PC-9 (cell line): ENCODE data around the gene TNS1. TPM values are rescaled to one million over a fixed set of nuclear protein-coding genes. Genes with fewer than 3 reads are reported as not detected.

ENCODE experiments used
- BruUV-seq: library from RNA; stranded (reverse); fragments of 400-500 nt; replicated peaks from 2 replicates; lab custom pipeline; 2021; lab: Mats Ljungman, UMichigan
- CTCF ChIA-PET: fragments of 300-600 bp; sonication (Branson Sonifier 250); formaldehyde crosslinking; loops from one replicate; lab custom pipeline; 2022; ENCODE audit warnings: antibody characterized with exemption; lab: Charles Lee
- POLR2A ChIA-PET: fragments of 300-600 bp; sonication (Branson Sonifier 250); formaldehyde crosslinking; loops from one replicate; lab custom pipeline; 2022; ENCODE audit warnings: antibody characterized with exemption; ENCODE audit not compliant: unreplicated experiment; lab: Charles Lee
- DNase-seq, 2 experiments: peaks; one replicate each; pipeline versions ENCODE4 v3.0.0 to v3.0.0-alpha.2; 2015 to 2022; ENCODE audit warnings: mixed read lengths in 1 of 2
- H2AFZ ChIP-seq: fragments of 200-600 bp; sonication (generic); 2 replicates; pipeline ENCODE4 v1.8.1; 2017; ENCODE audit warnings: antibody characterized with exemption
- H3F3A ChIP-seq: fragments of 200-600 bp; sonication (generic); 2 replicates; pipeline ENCODE4 v1.8.1; 2017; ENCODE audit warnings: antibody characterized with exemption, mild to moderate bottlenecking, low read depth; ENCODE audit not compliant: insufficient read depth
- H3K27ac ChIP-seq: fragments of 200-600 bp; sonication (generic); 2 replicates; pipeline ENCODE4 v1.6.1; 2016; ENCODE audit warnings: mixed run types
- H3K27me3 ChIP-seq: fragments of 200-600 bp; sonication (generic); 2 replicates; pipeline ENCODE4 v1.6.1; 2016; ENCODE audit warnings: low read depth, mixed run types; ENCODE audit not compliant: insufficient read depth
- H3K36me3 ChIP-seq: fragments of 200-600 bp; sonication (generic); 2 replicates; pipeline ENCODE4 v1.6.1; 2016; ENCODE audit warnings: low read depth, mixed run types
- H3K4me1 ChIP-seq: fragments of 200-600 bp; sonication (generic); replicated peaks from 2 replicates; pipeline ENCODE4 v1.6.1; 2016; ENCODE audit warnings: mixed run types; ENCODE audit not compliant: insufficient read depth
- H3K4me2 ChIP-seq: fragments of 200-600 bp; sonication (generic); 2 replicates; pipeline ENCODE4 v1.6.1; 2017; ENCODE audit warnings: mixed run types
- H3K4me3 ChIP-seq: fragments of 200-600 bp; sonication (generic); 2 replicates; pipeline ENCODE4 v1.6.1; 2016; ENCODE audit warnings: mixed run types
- H3K79me2 ChIP-seq: fragments of 200-600 bp; sonication (generic); 2 replicates; pipeline ENCODE4 v1.6.1; 2017; ENCODE audit warnings: low read depth, mixed run types
- H3K9me2 ChIP-seq: fragments of 200-600 bp; sonication (generic); 2 replicates; pipeline ENCODE4 v1.8.1; 2017; ENCODE audit warnings: mild to moderate bottlenecking; ENCODE audit not compliant: insufficient read depth
- H3K9me3 ChIP-seq: fragments of 200-600 bp; sonication (generic); 2 replicates; pipeline ENCODE4 v1.8.1; 2016; ENCODE audit warnings: low read depth; ENCODE audit not compliant: insufficient read depth
- H4K20me1 ChIP-seq: fragments of 200-600 bp; sonication (generic); 2 replicates; pipeline ENCODE4 v1.8.1; 2017; ENCODE audit not compliant: insufficient read depth
- EZH2 ChIP-seq: fragments of 200-600 bp; sonication (generic); IDR thresholded peaks from 2 replicates; pipeline ENCODE4 v1.8.0; 2017; ENCODE audit warnings: antibody characterized with exemption, low read depth
- intact Hi-C: fragments of 100-400 bp; cut with micrococcal nuclease; formaldehyde crosslinking; loops from one replicate; pipeline ENCODE4 v1.10.0; 2022; ENCODE audit not compliant: unreplicated experiment
- total RNA-seq: library from RNA; stranded (reverse); gene quantifications from 2 replicates; pipeline ENCODE4 v1.2.3, GENCODE V29; 2021
- TF ChIP-seq, protein P1 (sequence below): fragments of 200-600 bp; sonication (generic); conservative IDR thresholded peaks from 2 replicates; pipeline ENCODE4 v1.6.1; 2017; ENCODE audit warnings: mixed run types, antibody characterized with exemption, mild to moderate bottlenecking, moderate library complexity

TNS1 gene
- total RNA-seq, 1 experiment from 2014 or later, result 5.5 TPM

DNA sequence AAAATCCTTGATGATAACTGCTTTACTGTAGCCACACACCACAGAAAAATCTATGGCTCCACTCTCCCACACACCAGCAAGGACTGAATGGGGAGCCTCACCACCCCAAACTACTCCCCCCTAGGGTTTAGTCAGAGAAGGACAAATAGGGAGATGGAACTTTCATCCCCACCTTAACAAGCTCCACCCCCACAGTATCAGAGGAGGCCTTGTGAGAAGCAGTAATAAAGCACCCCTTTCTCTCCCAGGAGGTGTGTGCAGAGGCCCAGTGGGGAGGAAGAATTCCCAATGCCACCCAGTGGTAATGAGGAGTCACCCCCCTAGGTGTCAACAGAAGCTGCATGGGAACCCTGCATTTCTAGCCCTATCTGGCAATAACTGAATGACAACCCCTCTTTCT, 224.9 kb downstream of the TNS1 start:
- BruUV-seq, result no TSS peak
- CTCF ChIA-PET, result interaction anchor here (0.6 kb wide), 1 partner anchor 383 kb away, joined by 5 read pairs; no protein-coding TSS in a partner anchor
- no peak for TF ChIP-seq EZH2
- TF ChIP-seq, protein P1, sequence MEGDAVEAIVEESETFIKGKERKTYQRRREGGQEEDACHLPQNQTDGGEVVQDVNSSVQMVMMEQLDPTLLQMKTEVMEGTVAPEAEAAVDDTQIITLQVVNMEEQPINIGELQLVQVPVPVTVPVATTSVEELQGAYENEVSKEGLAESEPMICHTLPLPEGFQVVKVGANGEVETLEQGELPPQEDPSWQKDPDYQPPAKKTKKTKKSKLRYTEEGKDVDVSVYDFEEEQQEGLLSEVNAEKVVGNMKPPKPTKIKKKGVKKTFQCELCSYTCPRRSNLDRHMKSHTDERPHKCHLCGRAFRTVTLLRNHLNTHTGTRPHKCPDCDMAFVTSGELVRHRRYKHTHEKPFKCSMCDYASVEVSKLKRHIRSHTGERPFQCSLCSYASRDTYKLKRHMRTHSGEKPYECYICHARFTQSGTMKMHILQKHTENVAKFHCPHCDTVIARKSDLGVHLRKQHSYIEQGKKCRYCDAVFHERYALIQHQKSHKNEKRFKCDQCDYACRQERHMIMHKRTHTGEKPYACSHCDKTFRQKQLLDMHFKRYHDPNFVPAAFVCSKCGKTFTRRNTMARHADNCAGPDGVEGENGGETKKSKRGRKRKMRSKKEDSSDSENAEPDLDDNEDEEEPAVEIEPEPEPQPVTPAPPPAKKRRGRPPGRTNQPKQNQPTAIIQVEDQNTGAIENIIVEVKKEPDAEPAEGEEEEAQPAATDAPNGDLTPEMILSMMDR, result no peak

DNA sequence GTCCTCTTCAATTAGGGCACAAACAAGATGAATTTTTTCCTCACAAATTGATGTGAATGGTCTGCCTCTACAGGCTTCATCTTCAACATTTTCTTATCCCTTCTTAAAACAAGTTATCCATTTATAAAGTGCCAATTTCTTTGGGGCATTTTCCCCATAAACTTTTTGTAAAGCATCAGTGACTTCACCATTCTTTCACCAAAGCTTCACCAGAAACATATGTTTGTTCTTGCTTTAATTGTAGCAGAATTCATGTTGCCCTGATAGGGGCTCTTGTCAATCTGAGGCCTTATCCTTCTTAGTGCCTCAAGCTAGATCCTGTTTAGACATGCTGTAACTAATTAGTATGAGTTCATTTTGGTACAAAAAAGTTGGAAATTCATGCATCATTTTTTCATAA, 226.2 kb downstream of the TNS1 start:
- Histone ChIP-seq H3K4me1 (no peaks in the 10 kb centered on the region), H3K79me2 (no peaks in the 10 kb centered on the region), H3K36me3 (no peaks in the 10 kb centered on the region), H3K9me2 (no peaks in the 10 kb centered on the region), H2AFZ (no peak overlapping the region), H3K27ac (no peak overlapping the region), H3K27me3 (no peaks in the 10 kb centered on the region), H3F3A (no peaks in the 10 kb centered on the region), H4K20me1 (no peaks in the 10 kb centered on the region), H3K9me3 (no peaks in the 10 kb centered on the region), H3K4me2 (no peak overlapping the region), H3K4me3 (no peak overlapping the region)
- ChIA-PET POLR2A (interaction anchor here (0.7 kb wide), 1 partner anchor 174 kb away, joined by 4 read pairs; no protein-coding TSS in a partner anchor), CTCF (no interaction called here)
- BruUV-seq, result no TSS peak
- no peak for TF ChIP-seq EZH2
- TF ChIP-seq, protein P1, result no peak
- intact Hi-C loops, result no loop called here
- DNase-seq, result no peak

More for the DNA sequence above, 224.9 kb downstream of the TNS1 start:
- Histone ChIP-seq H3F3A (no peaks in the 10 kb centered on the region), H3K4me1 (no peaks in the 10 kb centered on the region), H3K4me2 (no peak overlapping the region), H3K79me2 (no peaks in the 10 kb centered on the region), H3K27me3 (no peaks in the 10 kb centered on the region), H3K9me2 (no peaks in the 10 kb centered on the region), H3K36me3 (no peaks in the 10 kb centered on the region), H3K4me3 (no peak overlapping the region), H4K20me1 (no peaks in the 10 kb centered on the region), H3K27ac (no peak overlapping the region), H2AFZ (no peak overlapping the region), H3K9me3 (no peaks in the 10 kb centered on the region)
- intact Hi-C loops, result no loop called here
- no peak for DNase-seq
- POLR2A ChIA-PET, result no interaction called here

DNA sequence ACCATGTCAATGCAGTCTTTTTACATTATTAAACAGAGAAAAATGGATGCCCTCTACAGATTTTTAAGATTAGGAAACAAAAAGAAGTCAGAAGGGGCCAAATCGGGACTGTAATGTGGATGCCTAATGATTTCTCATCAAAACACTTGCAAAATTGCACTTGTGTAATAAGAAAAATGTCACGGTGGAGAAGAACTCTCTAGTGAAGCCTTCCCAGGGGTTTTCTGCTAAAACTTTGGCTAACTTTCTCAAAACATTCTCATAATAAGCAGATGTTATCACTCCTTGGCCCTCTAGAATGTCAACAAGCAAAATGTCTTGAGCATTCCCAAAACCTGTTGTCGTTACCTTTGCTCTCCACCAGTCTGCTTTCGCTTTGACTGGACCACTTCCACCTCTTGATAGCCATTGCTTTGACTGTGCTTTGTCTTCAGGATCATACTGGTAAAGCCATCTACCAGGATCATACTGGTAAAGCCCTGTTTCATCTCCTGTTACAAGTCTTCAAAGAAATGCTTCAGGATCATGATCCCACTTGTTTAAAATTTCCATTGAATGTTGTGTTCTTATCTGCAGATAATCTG, 226.8 kb downstream of the TNS1 start:
- ChIA-PET CTCF (no interaction called here), POLR2A (no interaction called here)
- H3K9me3 ChIP-seq, result no peaks in the 10 kb centered on the region
- no peaks in the 10 kb centered on the region for H3K79me2 ChIP-seq
- no peak overlapping the region for H3K4me3 ChIP-seq
- H4K20me1 ChIP-seq, result no peaks in the 10 kb centered on the region
- intact Hi-C loops, result no loop called here
- H2AFZ ChIP-seq, result no peak overlapping the region
- no peaks in the 10 kb centered on the region for H3K27me3 ChIP-seq
- BruUV-seq, result no TSS peak
- TF ChIP-seq, protein P1, result no peak
- TF ChIP-seq EZH2, result no peak
- H3K27ac ChIP-seq, result no peak overlapping the region
- no peak for DNase-seq
- no peaks in the 10 kb centered on the region for H3K9me2 ChIP-seq
- H3K4me2 ChIP-seq, result no peak overlapping the region
- no peaks in the 10 kb centered on the region for H3K36me3 ChIP-seq
- no peaks in the 10 kb centered on the region for H3K4me1 ChIP-seq
- H3F3A ChIP-seq, result no peaks in the 10 kb centered on the region
